Pancreas (tissue), 10 donors: Measurements from ENCODE around the gene OTOG. TPM values are rescaled to one million over a fixed set of nuclear protein-coding genes. Genes with fewer than 3 reads are reported as not detected.

Experiments
- ATAC-seq, 4 donors: fragments of 200-7000 bp; cut with Tn5 transposase; one replicate each; pipeline versions ENCODE4 v1.8.0 to v1.9.1; 2020; ENCODE audit warnings: mild to moderate bottlenecking in 4 of 4, moderate library complexity in 4 of 4
- DNase-seq, 6 donors: peaks; one replicate each; pipeline ENCODE4 v3.0.0-alpha.2; 2020
- FAIRE-seq: peaks from 2 replicates; lab custom pipeline; 2012; peaks lifted over from hg19 to GRCh38; lab: Jason Lieb, UNC
- H3K27ac ChIP-seq, 4 donors: fragments of 200-600 bp; sonication (generic); 1 replicate in 3 of 4; 2 replicates in 1 of 4; pipeline versions ENCODE4 v1.5.0 to v1.8.0; 2020
- H3K27me3 ChIP-seq, 4 donors: fragments of 200-600 bp; one replicate each; pipeline ENCODE4 v1.8.0; 2021
- H3K36me3 ChIP-seq, 3 donors: fragments of 200-600 bp; sonication (generic) in 1 of 3; one replicate each; pipeline versions ENCODE4 v1.5.0 to v1.8.0; 2020 to 2021
- H3K4me1 ChIP-seq, 3 donors: fragments of 200-600 bp; one replicate each; pipeline ENCODE4 v1.8.0; 2021
- H3K4me3 ChIP-seq, 4 donors: fragments of 200-600 bp; sonication (generic) in 2 of 4; one replicate each; pipeline versions ENCODE4 v1.5.0 to v1.8.0; 2020 to 2021
- H3K9me3 ChIP-seq, 4 donors: fragments of 200-600 bp; one replicate each; pipeline ENCODE4 v1.8.0; 2021
- CTCF ChIP-seq, 4 donors: fragments of 200-600 bp; sonication (generic) in 3 of 4; IDR thresholded peaks; one replicate each; pipeline versions ENCODE4 v1.5.0 to v1.8.0; 2021; ENCODE audit warnings: antibody characterized with exemption in 4 of 4
- WGBS, 2 donors: extraction: QIAGEN DNeasy Blood & Tissue Kit; methylation state at CpG; one replicate each; pipeline ENCODE4 v1.1.7; 2013; 5-methylcytosine and 5-hydroxymethylcytosine counted together
- intact Hi-C, 3 donors: fragments of 100-400 bp; cut with DNase I; formaldehyde crosslinking; loops; one replicate each; pipeline versions ENCODE4 v1.11.1 to v1.14.2; 2022
- polyA plus RNA-seq, 2 donors: library from polyadenylated mRNA; stranded (reverse); fragments of 200-250 nt; gene quantifications; one replicate each; pipeline ENCODE4 v1.2.3, GENCODE V29; 2013
- total RNA-seq, 6 donors: library from RNA; stranded (reverse); fragmentation: NEBNext Ultra II Directional in 4 of 6; extraction: Animal tissue kit (Norgen Biotek cat#: 25700) in 4 of 6; gene quantifications; one replicate each; pipeline versions ENCODE4 v1.2.1 to v1.2.4, GENCODE V29; 2021 to 2023
- donor health status: healthy with polysubstance abuse.
- donor health status: DM: no; HTN: no; CAD: no; lungs with moderate emphysema.
- donor health status: DM: no; HTN: no; CAD: no.
- donor health status: control.
- donor health status: control.
- donor health status: Bipolar disorder and iron deficiency.
- donor health status: DM: yes; HTN: yes; CAD: no.
- donor health status: DM: no; HTN: no; CAD: no.
- donor health status: DM: no; HTN: no; CAD: no.
- donor health status: DM: yes; HTN: yes; CAD: no.

The OTOG gene
- total and polyA plus RNA-seq, 8 donors = not detected

- H3K4me1 ChIP-seq = no peaks in the 10 kb centered on the region
- no peak overlapping the region for H3K27ac ChIP-seq
- H3K27me3 ChIP-seq = no peaks in the 10 kb centered on the region
- H3K36me3 ChIP-seq = no peaks in the 10 kb centered on the region
- intact Hi-C loops = no loop called here
- FAIRE-seq (no peak), DNase-seq (no peak), ATAC-seq (no peak)
- WGBS, 2 donors = 75 to 83% methylated on average over 9 of the region's 9 CpGs
- H3K9me3 ChIP-seq = no peaks in the 10 kb centered on the region
- TF ChIP-seq CTCF (IDR thresholded peaks at IDR 0.05) = no peak
- no peak overlapping the region for H3K4me3 ChIP-seq
These were observed 12.5 kb downstream of the OTOG start for GRCh38 chr11:17559341-17560087.

DNA sequence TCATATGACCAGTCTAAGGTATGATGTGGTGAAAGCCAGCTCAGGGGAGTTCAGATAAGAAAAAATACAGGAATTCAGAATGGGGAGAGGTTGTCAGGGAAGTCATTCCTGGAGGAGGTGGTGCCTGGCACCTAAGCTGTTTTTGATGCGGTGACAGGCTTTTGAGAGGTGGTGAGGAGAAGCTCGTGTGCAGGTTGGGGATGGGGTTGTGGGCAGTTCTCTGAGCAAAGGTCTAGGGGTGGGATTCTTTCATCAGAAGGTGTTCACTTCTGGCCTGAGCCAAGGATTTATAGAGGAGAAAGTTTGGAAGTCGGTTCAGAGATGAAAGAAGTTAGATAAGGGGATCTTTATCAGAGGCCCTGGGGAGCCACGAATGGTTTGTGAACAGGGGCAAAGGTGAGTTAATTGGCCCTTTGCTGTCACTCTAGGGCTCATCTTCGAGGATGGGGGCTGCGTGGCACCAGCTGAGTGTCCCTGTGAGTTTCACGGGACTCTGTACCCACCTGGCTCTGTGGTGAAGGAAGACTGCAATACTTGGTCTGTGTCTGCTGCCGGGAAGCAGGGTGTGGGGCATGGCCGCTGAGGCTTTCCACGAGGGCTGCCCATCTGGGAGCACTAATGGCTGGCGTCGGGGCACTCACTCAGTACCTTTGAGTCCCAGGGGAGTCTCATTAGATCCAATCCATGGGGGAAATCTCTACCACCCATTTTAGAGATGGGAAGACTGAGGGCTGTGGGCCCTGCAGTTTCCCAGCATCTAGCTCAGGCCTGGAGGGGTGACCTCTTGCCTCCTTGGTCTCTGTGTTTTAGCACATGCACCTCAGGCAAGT is 13.4 kb downstream of the OTOG start:
- Histone ChIP-seq H3K9me3 (no peaks in the 10 kb centered on the region), H3K4me1 (no peaks in the 10 kb centered on the region), H3K27me3 (no peaks in the 10 kb centered on the region), H3K27ac (no peak overlapping the region), H3K4me3 (no peak overlapping the region), H3K36me3 (no peaks in the 10 kb centered on the region)
- TF ChIP-seq CTCF (IDR thresholded peaks at IDR 0.05) = no peak
- intact Hi-C loops = no loop called here
- WGBS, 2 donors = 57 to 66% methylated on average over 12 of the region's 12 CpGs
- FAIRE-seq (no peak), ATAC-seq (no peak), DNase-seq (peak in 1 of 6 donors; percentile 1)

DNA sequence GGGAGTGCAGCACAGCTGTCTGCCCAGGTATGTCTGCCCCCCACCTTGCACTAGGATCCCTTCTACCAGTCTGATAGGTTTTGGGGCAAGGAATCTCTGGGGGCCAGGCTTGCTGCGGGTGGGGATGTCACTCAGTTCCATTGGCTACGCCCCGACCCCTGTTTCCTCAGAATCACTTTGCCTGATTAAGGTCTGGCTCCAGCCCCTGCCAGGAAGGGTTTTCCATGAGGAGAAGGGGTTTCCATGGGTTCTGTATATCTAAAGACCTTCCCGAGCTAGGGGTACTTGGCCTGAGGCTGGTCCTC is 14.0 kb downstream of the OTOG start:
- 82 to 87% methylated on average over 4 of the region's 4 CpGs for WGBS, 2 donors
- intact Hi-C loops = no loop called here

DNA sequence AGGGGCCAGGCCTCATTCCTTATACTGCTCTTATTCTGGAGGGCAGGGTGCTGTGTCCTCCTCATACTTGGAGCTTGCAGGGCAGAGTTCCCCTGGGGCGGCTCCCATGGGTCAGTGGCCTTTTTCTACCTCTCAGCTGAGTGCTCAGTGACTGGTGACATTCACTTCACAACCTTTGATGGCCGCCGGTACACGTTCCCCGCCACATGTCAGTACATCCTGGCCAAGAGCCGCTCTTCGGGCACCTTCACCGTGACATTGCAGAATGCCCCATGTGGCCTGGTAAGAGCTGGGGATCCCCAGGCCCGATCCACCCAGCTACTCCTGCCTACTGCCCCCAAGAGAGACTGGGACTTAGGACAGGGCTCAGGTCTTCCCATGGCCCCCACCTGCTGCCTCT is 14.5 kb downstream of the OTOG start:
- no peaks in the 10 kb centered on the region for H3K9me3 ChIP-seq
- H3K36me3 ChIP-seq = no peaks in the 10 kb centered on the region
- intact Hi-C loops = no loop called here
- ATAC-seq (no peak), FAIRE-seq (no peak), DNase-seq (peak in 1 of 6 donors; percentile 0)
- 90 to 99% methylated on average over 9 of the region's 9 CpGs for WGBS, 2 donors
- H3K4me1 ChIP-seq = no peaks in the 10 kb centered on the region
- TF ChIP-seq CTCF (IDR thresholded peaks at IDR 0.05) = no peak
- H3K27ac ChIP-seq = no peak overlapping the region
- no peak overlapping the region for H3K4me3 ChIP-seq
- no peaks in the 10 kb centered on the region for H3K27me3 ChIP-seq

More for the DNA sequence above, 14.0 kb downstream of the OTOG start:
- Histone ChIP-seq H3K4me3 (no peak overlapping the region), H3K4me1 (no peaks in the 10 kb centered on the region), H3K9me3 (no peaks in the 10 kb centered on the region), H3K36me3 (no peaks in the 10 kb centered on the region), H3K27ac (no peak overlapping the region), H3K27me3 (no peaks in the 10 kb centered on the region)
- no peak for TF ChIP-seq CTCF (IDR thresholded peaks at IDR 0.05)
- no peak for FAIRE-seq
- ATAC-seq = no peak
- peak in 1 of 6 donors; percentile 7 for DNase-seq

- H3K27ac ChIP-seq = no peak overlapping the region
- H3K4me3 ChIP-seq = no peak overlapping the region
- no peaks in the 10 kb centered on the region for H3K36me3 ChIP-seq
- H3K27me3 ChIP-seq = no peaks in the 10 kb centered on the region
- TF ChIP-seq CTCF (IDR thresholded peaks at IDR 0.05) = no peak
- DNase-seq (peak in 1 of 6 donors; percentile 10), ATAC-seq (no peak), FAIRE-seq (no peak)
- H3K4me1 ChIP-seq = no peaks in the 10 kb centered on the region
- H3K9me3 ChIP-seq = no peaks in the 10 kb centered on the region
- intact Hi-C loops = no loop called here
These were observed 16.2 kb downstream of the OTOG start for GRCh38 chr11:17563231-17563646.
